GM23338 (cell line): ENCODE results near the gene NIN. TPM values are rescaled to one million over a fixed set of nuclear protein-coding genes. Genes with fewer than 3 reads are reported as not detected.
A peak's percentile ranks its signal among the peaks of the same experiment; 100 is the strongest.

ENCODE experiments used
- ATAC-seq: fragments of 200-7000 bp; cut with Tn5 transposase; 3 replicates; pipeline ENCODE4 v1.9.1; 2020
- DNase-seq: peaks from one replicate; pipeline ENCODE4 v3.0.0-alpha.2; 2015; ENCODE audit warnings: low spot score
- H2AFZ ChIP-seq: fragments of 200-600 bp; sonication (generic); 2 replicates; pipeline ENCODE4 v1.8.0; 2016; ENCODE audit warnings: antibody characterized with exemption, mild to moderate bottlenecking, moderate library complexity
- H3F3A ChIP-seq: fragments of 200-600 bp; sonication (generic); replicated peaks from 2 replicates; pipeline ENCODE4 v1.8.0; 2017; ENCODE audit warnings: antibody characterized with exemption, mixed run types, low read depth
- H3K27ac ChIP-seq: fragments of 200-600 bp; sonication (generic); 2 replicates; pipeline ENCODE4 v1.6.1; 2016; ENCODE audit warnings: low read depth
- H3K27me3 ChIP-seq: fragments of 200-600 bp; sonication (generic); 2 replicates; pipeline ENCODE4 v1.8.0; 2016; ENCODE audit warnings: mild to moderate bottlenecking, mixed run types, moderate library complexity; ENCODE audit not compliant: insufficient read depth
- H3K36me3 ChIP-seq: fragments of 200-600 bp; sonication (generic); 2 replicates; pipeline ENCODE4 v1.8.0; 2016; ENCODE audit warnings: mild to moderate bottlenecking; ENCODE audit not compliant: insufficient read depth
- H3K4me1 ChIP-seq: fragments of 200-600 bp; sonication (generic); 2 replicates; pipeline ENCODE4 v1.8.0; 2016; ENCODE audit warnings: mild to moderate bottlenecking, moderate library complexity; ENCODE audit not compliant: insufficient read depth
- H3K4me2 ChIP-seq: fragments of 200-600 bp; sonication (generic); 2 replicates; pipeline ENCODE4 v1.7.1; 2017; ENCODE audit warnings: mixed run types
- H3K4me3 ChIP-seq: fragments of 200-600 bp; sonication (generic); 2 replicates; pipeline ENCODE4 v1.6.1; 2016; ENCODE audit warnings: mixed run types
- H3K79me2 ChIP-seq: fragments of 200-600 bp; sonication (generic); replicated peaks from 2 replicates; pipeline ENCODE4 v1.8.0; 2017; ENCODE audit warnings: mild to moderate bottlenecking; ENCODE audit not compliant: insufficient read depth
- H3K9me2 ChIP-seq: fragments of 200-600 bp; sonication (generic); 2 replicates; pipeline ENCODE4 v1.8.0; 2017; ENCODE audit not compliant: insufficient read depth
- H4K20me1 ChIP-seq: fragments of 200-600 bp; sonication (generic); replicated peaks from 2 replicates; pipeline ENCODE4 v1.8.0; 2017; ENCODE audit warnings: mild to moderate bottlenecking; ENCODE audit not compliant: insufficient read depth
- H3K27ac Mint-ChIP-seq: 2 replicates; pipeline ENCODE4 v1.8.0; 2020; ENCODE audit warnings: inconsistent platforms, mild to moderate bottlenecking, moderate library complexity, mixed read lengths
- H3K27me3 Mint-ChIP-seq: 3 replicates; pipeline ENCODE4 v1.8.0; 2022; ENCODE audit warnings: low read depth, mild to moderate bottlenecking, moderate library complexity, mixed read lengths, inconsistent platforms; ENCODE audit not compliant: insufficient read depth, poor library complexity
- H3K36me3 Mint-ChIP-seq: 3 replicates; pipeline ENCODE4 v1.8.0; 2021; ENCODE audit warnings: low read depth, mild to moderate bottlenecking, inconsistent platforms, moderate library complexity, mixed read lengths
- H3K4me1 Mint-ChIP-seq: 3 replicates; pipeline ENCODE4 v1.8.0; 2020; ENCODE audit warnings: mild to moderate bottlenecking, inconsistent platforms, mixed read lengths
- H3K4me3 Mint-ChIP-seq: 3 replicates; pipeline ENCODE4 v1.8.0; 2021; ENCODE audit warnings: moderate library complexity, mild to moderate bottlenecking, inconsistent platforms, mixed read lengths
- H3K9me3 Mint-ChIP-seq: 3 replicates; pipeline ENCODE4 v1.8.0; 2020; ENCODE audit warnings: moderate library complexity, mild to moderate bottlenecking, inconsistent platforms, mixed read lengths
- CREB1 ChIP-seq: fragments of 250-450 bp; sonication (Bioruptor Pico); IDR thresholded peaks from 2 replicates; pipeline ENCODE4 v1.5.0; 2020; ENCODE audit warnings: low read depth, mild to moderate bottlenecking, moderate library complexity
- EZH2phosphoT487 ChIP-seq: fragments of 200-600 bp; sonication (generic); IDR thresholded peaks from one replicate; pipeline ENCODE4 v1.8.1; 2018; ENCODE audit warnings: antibody characterized with exemption; ENCODE audit not compliant: unreplicated experiment
- JUNB ChIP-seq: IDR thresholded peaks from one replicate; pipeline ENCODE4 v1.6.1; 2016; ENCODE audit warnings: antibody characterized with exemption; ENCODE audit not compliant: unreplicated experiment
- NANOG ChIP-seq: IDR thresholded peaks from 2 replicates; pipeline ENCODE4 v1.6.1; 2016; ENCODE audit warnings: antibody characterized with exemption, borderline replicate concordance
- POLR2AphosphoS5 ChIP-seq: IDR thresholded peaks from 2 replicates; pipeline ENCODE4 v1.6.1; 2016; ENCODE audit warnings: antibody characterized with exemption, low read depth
- STAT1 ChIP-seq: IDR thresholded peaks from one replicate; pipeline ENCODE4 v1.6.1; 2016; ENCODE audit warnings: antibody characterized with exemption; ENCODE audit not compliant: unreplicated experiment
- ZNF114 ChIP-seq: fragments of 250-450 bp; sonication (Bioruptor Pico); IDR thresholded peaks from 2 replicates; pipeline ENCODE4 v1.5.0; 2020; ENCODE audit warnings: mild to moderate bottlenecking, moderate library complexity
- ZNF331 ChIP-seq: fragments of 250-450 bp; sonication (Bioruptor Pico); IDR thresholded peaks from 2 replicates; pipeline ENCODE4 v1.5.0; 2020; ENCODE audit warnings: low read depth, mild to moderate bottlenecking, moderate library complexity
- polyA plus RNA-seq: library from polyadenylated mRNA; unstranded; fragments of >200 nt; fragmentation: Nextera tagmentation; extraction: Ambion mirVana; gene quantifications from 2 replicates; pipeline ENCODE4 v1.2.1, GENCODE V29; 2016
- total RNA-seq: library from RNA; depleted of rRNA; stranded (reverse); fragments of >200 nt; shearing (Covaris generic); gene quantifications from 2 replicates; pipeline ENCODE4 v1.2.3, GENCODE V29; 2014
- TF ChIP-seq, protein P1 (sequence below): IDR thresholded peaks from one replicate; pipeline ENCODE4 v1.6.1; 2018; ENCODE audit warnings: antibody characterized with exemption; ENCODE audit not compliant: unreplicated experiment
- TF ChIP-seq, protein P2 (sequence below): fragments of 250-450 bp; sonication (Bioruptor Pico); IDR thresholded peaks from 2 replicates; pipeline ENCODE4 v1.5.0; 2020; ENCODE audit warnings: mild to moderate bottlenecking, moderate library complexity
- TF ChIP-seq, protein P3 (sequence below): IDR thresholded peaks from 2 replicates; pipeline ENCODE4 v1.6.1; 2016; ENCODE audit warnings: antibody characterized with exemption

The NIN gene
- total and polyA plus RNA-seq, 2 experiments from 2014 or later, result 7.4 to 17.4 TPM

DNA sequence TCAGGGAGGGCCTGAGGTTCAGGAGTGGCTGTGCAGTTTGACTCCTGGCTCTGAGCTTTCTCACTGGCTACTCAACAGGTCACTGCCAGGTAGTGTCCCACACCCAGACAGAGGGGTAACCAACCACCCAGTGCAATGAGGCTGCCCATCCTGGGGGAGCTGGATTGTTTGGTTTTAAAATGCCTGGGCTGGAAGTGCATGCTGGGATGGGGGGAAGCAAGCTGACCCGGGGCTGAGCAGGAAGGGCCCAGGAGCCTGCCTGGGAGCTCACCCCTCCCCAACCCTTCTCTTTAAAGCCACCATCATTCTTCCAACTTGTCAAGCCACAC, 28.3 kb upstream of the NIN start (continued):
- TF ChIP-seq, protein P1, sequence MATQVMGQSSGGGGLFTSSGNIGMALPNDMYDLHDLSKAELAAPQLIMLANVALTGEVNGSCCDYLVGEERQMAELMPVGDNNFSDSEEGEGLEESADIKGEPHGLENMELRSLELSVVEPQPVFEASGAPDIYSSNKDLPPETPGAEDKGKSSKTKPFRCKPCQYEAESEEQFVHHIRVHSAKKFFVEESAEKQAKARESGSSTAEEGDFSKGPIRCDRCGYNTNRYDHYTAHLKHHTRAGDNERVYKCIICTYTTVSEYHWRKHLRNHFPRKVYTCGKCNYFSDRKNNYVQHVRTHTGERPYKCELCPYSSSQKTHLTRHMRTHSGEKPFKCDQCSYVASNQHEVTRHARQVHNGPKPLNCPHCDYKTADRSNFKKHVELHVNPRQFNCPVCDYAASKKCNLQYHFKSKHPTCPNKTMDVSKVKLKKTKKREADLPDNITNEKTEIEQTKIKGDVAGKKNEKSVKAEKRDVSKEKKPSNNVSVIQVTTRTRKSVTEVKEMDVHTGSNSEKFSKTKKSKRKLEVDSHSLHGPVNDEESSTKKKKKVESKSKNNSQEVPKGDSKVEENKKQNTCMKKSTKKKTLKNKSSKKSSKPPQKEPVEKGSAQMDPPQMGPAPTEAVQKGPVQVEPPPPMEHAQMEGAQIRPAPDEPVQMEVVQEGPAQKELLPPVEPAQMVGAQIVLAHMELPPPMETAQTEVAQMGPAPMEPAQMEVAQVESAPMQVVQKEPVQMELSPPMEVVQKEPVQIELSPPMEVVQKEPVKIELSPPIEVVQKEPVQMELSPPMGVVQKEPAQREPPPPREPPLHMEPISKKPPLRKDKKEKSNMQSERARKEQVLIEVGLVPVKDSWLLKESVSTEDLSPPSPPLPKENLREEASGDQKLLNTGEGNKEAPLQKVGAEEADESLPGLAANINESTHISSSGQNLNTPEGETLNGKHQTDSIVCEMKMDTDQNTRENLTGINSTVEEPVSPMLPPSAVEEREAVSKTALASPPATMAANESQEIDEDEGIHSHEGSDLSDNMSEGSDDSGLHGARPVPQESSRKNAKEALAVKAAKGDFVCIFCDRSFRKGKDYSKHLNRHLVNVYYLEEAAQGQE, result no peak
- no peak for TF ChIP-seq ZNF114 (CRISPR knock-in tag)
- no peak for TF ChIP-seq EZH2phosphoT487

DNA sequence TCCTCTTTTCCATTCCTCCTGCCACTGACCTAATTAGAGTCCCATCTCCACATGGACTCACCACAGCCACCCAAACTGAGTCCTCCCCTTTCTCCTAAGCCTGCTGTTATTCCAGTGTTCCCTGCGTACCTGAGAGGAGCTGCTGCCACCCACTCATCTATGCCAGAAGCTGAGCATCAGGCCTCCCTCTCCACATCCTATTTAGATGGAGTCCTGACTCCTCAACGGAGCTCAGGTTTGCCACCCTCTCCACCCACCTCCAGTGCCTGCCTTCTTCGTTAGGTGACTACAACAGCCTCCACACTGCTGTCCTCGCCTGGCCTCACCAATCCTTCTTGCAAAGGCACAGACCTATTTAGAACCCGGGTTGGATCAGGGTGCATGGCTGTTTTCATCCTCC, 25.7 kb upstream of the NIN start:
- H3F3A ChIP-seq, result no peaks in the 10 kb centered on the region
- H3K9me2 ChIP-seq, result no peaks in the 10 kb centered on the region
- Mint-ChIP-seq H3K9me3 (no peaks in the 10 kb centered on the region), H3K4me1 (peaks cover 24% of the 10 kb centered on the region), H3K27me3 (peaks cover 4% of the 10 kb centered on the region), H3K4me3 (no peak overlapping the region), H3K36me3 (no peaks in the 10 kb centered on the region; the same call in 2 of the 3 replicates), H3K27ac (no peak overlapping the region)
- DNase-seq, result no peak
- H2AFZ ChIP-seq, result peak overlapping the region; percentile 18; the same call in 1 of the 2 replicates
- H3K27ac ChIP-seq, result no peak overlapping the region
- no peaks in the 10 kb centered on the region for H3K79me2 ChIP-seq
- peaks cover 7% of the 10 kb centered on the region for H3K4me1 ChIP-seq
- H3K4me3 ChIP-seq, result no peak overlapping the region
- H3K27me3 ChIP-seq, result no peaks in the 10 kb centered on the region
- TF ChIP-seq POLR2AphosphoS5 (no peak), ZNF114 (CRISPR knock-in tag) (no peak), EZH2phosphoT487 (no peak), CREB1 (CRISPR knock-in tag) (no peak), STAT1 (no peak), ZNF331 (CRISPR knock-in tag) (no peak), JUNB (no peak), NANOG (no peak)
- TF ChIP-seq, protein P1, result no peak
- TF ChIP-seq, protein P2, sequence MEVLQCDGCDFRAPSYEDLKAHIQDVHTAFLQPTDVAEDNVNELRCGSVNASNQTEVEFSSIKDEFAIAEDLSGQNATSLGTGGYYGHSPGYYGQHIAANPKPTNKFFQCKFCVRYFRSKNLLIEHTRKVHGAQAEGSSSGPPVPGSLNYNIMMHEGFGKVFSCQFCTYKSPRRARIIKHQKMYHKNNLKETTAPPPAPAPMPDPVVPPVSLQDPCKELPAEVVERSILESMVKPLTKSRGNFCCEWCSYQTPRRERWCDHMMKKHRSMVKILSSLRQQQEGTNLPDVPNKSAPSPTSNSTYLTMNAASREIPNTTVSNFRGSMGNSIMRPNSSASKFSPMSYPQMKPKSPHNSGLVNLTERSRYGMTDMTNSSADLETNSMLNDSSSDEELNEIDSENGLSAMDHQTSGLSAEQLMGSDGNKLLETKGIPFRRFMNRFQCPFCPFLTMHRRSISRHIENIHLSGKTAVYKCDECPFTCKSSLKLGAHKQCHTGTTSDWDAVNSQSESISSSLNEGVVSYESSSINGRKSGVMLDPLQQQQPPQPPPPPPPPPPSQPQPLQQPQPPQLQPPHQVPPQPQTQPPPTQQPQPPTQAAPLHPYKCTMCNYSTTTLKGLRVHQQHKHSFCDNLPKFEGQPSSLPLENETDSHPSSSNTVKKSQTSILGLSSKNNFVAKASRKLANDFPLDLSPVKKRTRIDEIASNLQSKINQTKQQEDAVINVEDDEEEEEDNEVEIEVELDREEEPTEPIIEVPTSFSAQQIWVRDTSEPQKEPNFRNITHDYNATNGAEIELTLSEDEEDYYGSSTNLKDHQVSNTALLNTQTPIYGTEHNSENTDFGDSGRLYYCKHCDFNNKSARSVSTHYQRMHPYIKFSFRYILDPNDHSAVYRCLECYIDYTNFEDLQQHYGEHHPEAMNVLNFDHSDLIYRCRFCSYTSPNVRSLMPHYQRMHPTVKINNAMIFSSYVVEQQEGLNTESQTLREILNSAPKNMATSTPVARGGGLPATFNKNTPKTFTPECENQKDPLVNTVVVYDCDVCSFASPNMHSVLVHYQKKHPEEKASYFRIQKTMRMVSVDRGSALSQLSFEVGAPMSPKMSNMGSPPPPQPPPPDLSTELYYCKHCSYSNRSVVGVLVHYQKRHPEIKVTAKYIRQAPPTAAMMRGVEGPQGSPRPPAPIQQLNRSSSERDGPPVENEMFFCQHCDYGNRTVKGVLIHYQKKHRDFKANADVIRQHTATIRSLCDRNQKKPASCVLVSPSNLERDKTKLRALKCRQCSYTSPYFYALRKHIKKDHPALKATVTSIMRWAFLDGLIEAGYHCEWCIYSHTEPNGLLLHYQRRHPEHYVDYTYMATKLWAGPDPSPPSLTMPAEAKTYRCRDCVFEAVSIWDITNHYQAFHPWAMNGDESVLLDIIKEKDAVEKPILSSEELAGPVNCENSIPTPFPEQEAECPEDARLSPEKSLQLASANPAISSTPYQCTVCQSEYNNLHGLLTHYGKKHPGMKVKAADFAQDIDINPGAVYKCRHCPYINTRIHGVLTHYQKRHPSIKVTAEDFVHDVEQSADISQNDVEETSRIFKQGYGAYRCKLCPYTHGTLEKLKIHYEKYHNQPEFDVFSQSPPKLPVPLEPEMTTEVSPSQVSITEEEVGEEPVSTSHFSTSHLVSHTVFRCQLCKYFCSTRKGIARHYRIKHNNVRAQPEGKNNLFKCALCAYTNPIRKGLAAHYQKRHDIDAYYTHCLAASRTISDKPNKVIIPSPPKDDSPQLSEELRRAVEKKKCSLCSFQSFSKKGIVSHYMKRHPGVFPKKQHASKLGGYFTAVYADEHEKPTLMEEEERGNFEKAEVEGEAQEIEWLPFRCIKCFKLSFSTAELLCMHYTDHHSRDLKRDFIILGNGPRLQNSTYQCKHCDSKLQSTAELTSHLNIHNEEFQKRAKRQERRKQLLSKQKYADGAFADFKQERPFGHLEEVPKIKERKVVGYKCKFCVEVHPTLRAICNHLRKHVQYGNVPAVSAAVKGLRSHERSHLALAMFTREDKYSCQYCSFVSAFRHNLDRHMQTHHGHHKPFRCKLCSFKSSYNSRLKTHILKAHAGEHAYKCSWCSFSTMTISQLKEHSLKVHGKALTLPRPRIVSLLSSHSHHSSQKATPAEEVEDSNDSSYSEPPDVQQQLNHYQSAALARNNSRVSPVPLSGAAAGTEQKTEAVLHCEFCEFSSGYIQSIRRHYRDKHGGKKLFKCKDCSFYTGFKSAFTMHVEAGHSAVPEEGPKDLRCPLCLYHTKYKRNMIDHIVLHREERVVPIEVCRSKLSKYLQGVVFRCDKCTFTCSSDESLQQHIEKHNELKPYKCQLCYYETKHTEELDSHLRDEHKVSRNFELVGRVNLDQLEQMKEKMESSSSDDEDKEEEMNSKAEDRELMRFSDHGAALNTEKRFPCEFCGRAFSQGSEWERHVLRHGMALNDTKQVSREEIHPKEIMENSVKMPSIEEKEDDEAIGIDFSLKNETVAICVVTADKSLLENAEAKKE, result no peak
- TF ChIP-seq, protein P3, sequence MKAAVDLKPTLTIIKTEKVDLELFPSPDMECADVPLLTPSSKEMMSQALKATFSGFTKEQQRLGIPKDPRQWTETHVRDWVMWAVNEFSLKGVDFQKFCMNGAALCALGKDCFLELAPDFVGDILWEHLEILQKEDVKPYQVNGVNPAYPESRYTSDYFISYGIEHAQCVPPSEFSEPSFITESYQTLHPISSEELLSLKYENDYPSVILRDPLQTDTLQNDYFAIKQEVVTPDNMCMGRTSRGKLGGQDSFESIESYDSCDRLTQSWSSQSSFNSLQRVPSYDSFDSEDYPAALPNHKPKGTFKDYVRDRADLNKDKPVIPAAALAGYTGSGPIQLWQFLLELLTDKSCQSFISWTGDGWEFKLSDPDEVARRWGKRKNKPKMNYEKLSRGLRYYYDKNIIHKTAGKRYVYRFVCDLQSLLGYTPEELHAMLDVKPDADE, result no peak
- no peaks in the 10 kb centered on the region for H4K20me1 ChIP-seq
- ATAC-seq, result no peak
- H3K4me2 ChIP-seq, result no peak overlapping the region
- no peaks in the 10 kb centered on the region for H3K36me3 ChIP-seq
